Ovary (tissue), 3 donors: ENCODE data around the gene SCAMP4.

Experiments used
- CTCF ChIP-seq, 3 donors: fragments of 450-650 bp in 2 of 3; fragments of 200-600 bp in 1 of 3; IDR thresholded peaks; one replicate each; pipeline versions ENCODE4 v1.5.1 to v1.8.0; 2016 to 2022; ENCODE audit warnings: antibody characterized with exemption in 3 of 3, mild to moderate bottlenecking in 1 of 3
- EP300 ChIP-seq: sonication (generic); formaldehyde crosslinking; IDR thresholded peaks from one replicate; pipeline ENCODE4 v1.6.1; 2017; ENCODE audit warnings: antibody characterized with exemption
- POLR2A ChIP-seq: fragments of 450-650 bp; IDR thresholded peaks from one replicate; pipeline ENCODE4 v1.6.1; 2017; ENCODE audit warnings: antibody characterized with exemption, mild to moderate bottlenecking, moderate library complexity
- donor health status: DM: no; HTN: no; CAD: no.

GRCh38 chr19:1861599-1862031 is 43.6 kb upstream of the SCAMP4 start:
- TF ChIP-seq CTCF (IDR thresholded peaks at IDR 0.05) (no peak), POLR2A (no peak), EP300 (no peak)
